ENCODE results near the gene SIRT1. TPM values are rescaled to one million over a fixed set of nuclear protein-coding genes. Genes with fewer than 3 reads are reported as not detected.

SIRT1 gene
- total and polyA plus RNA-seq, 2 of the 4 experiments (the other 2 are of a cell fraction), result 9.5 to 12.9 TPM

DNA sequence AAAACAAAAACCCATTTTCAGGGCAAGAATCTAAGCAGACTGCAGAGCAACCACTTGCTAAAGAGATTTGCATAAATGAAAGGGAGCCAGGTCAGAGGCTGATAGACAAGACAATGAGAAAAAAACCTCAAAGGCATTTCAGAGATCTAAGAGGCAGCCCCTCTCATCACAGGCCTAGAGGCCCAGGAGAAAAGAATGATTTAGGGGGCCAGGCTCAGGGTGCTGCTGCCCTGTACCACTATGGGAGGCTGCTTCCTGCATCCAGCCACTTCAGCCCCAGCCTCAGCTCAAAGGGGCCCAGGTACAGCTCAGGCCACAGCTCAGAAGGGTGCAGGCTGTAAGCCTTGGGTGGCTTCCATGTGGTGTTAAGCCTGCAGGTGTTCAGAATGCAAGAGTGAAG lies 42.7 kb upstream of the SIRT1 start:
- Histone ChIP-seq H2AFZ (replicated peaks; ENCODE audit: low read length, poor library complexity) (no peak overlapping the region), H3K4me3 (ENCODE audit: insufficient read depth, low read depth, low read length) (no peak overlapping the region), H2AK5ac (ENCODE audit: low read depth, low read length) (no peak overlapping the region), H3K14ac (replicated peaks; ENCODE audit: low read depth, low read length) (no peak overlapping the region), H3K23ac (ENCODE audit: low read depth, low read length) (no peak overlapping the region), H3K27ac (ENCODE audit: insufficient read depth, low read length) (no peak overlapping the region), H3K36me3 (ENCODE audit: control insufficient read depth, insufficient read depth, low read length) (no peaks in the 10 kb centered on the region), H3K4me2 (ENCODE audit: low read depth, low read length) (no peak overlapping the region), H4K5ac (ENCODE audit: low read depth, low read length) (no peak overlapping the region), H2BK120ac (ENCODE audit: low read depth, low read length) (no peak overlapping the region), H3K9ac (ENCODE audit: low read depth, low read length) (no peak overlapping the region), H3K18ac (ENCODE audit: low read depth, low read length) (no peak overlapping the region), H3K56ac (ENCODE audit: extremely low read depth, insufficient read depth, low read length) (no peak overlapping the region), H3K4ac (ENCODE audit: low read depth, low read length) (no peak overlapping the region), H4K20me1 (ENCODE audit: insufficient read depth, low read length) (no peaks in the 10 kb centered on the region), H2BK20ac (ENCODE audit: low read depth, low read length) (no peak overlapping the region), H3K9me3 (ENCODE audit: control insufficient read depth, insufficient read depth, low read length) (peaks cover 5% of the 10 kb centered on the region; the same call in 1 of the 2 replicates), H2BK15ac (ENCODE audit: low read depth, low read length) (no peak overlapping the region), H4K91ac (ENCODE audit: insufficient read depth, low read depth, low read length) (no peak overlapping the region), H3K9me1 (ENCODE audit: insufficient read depth, low read length) (no peaks in the 10 kb centered on the region), H2AK9ac (replicated peaks; ENCODE audit: low read depth, low read length, poor library complexity) (no peak overlapping the region), H2BK5ac (ENCODE audit: low read depth, low read length, poor library complexity, severe bottlenecking) (no peak overlapping the region), H3K79me1 (ENCODE audit: low read depth in 1 of 2, low read length in 2 of 2) (no peaks in the 10 kb centered on the region), H3K27me3 (ENCODE audit: control insufficient read depth, insufficient read depth, low read length) (no peaks in the 10 kb centered on the region), H3K4me1 (ENCODE audit: control insufficient read depth, insufficient read depth, low read length) (no peaks in the 10 kb centered on the region), H4K8ac (ENCODE audit: low read depth in 2 of 2, low read length in 2 of 2) (no peak overlapping the region)
- in situ Hi-C loops (cut with MboI; ENCODE audit: low sequenced_read_pairs), result no loop called here
- CTCF ChIA-PET, result no interaction called here
- ATAC-seq (ENCODE audit: low read depth) (no peak), DNase-seq (no peak)
- intact Hi-C loops (cut with micrococcal nuclease), result no loop called here
- POLR2A ChIA-PET (ENCODE audit: unreplicated experiment), result no interaction called here
- dilution Hi-C loops (cut with HindIII; ENCODE audit: low sequenced_read_pairs, unreplicated experiment), result no loop called here
- no peak for TF ChIP-seq MAFK (IDR thresholded peaks at IDR 0.05; ENCODE audit: low read depth, low read length)
- no peak for TF ChIP-seq RFX5 (IDR thresholded peaks at IDR 0.05; ENCODE audit: low read depth, low read length)
- no peak for TF ChIP-seq RAD21 (IDR thresholded peaks at IDR 0.05; ENCODE audit: low read length)
- TF ChIP-seq, protein P1, sequence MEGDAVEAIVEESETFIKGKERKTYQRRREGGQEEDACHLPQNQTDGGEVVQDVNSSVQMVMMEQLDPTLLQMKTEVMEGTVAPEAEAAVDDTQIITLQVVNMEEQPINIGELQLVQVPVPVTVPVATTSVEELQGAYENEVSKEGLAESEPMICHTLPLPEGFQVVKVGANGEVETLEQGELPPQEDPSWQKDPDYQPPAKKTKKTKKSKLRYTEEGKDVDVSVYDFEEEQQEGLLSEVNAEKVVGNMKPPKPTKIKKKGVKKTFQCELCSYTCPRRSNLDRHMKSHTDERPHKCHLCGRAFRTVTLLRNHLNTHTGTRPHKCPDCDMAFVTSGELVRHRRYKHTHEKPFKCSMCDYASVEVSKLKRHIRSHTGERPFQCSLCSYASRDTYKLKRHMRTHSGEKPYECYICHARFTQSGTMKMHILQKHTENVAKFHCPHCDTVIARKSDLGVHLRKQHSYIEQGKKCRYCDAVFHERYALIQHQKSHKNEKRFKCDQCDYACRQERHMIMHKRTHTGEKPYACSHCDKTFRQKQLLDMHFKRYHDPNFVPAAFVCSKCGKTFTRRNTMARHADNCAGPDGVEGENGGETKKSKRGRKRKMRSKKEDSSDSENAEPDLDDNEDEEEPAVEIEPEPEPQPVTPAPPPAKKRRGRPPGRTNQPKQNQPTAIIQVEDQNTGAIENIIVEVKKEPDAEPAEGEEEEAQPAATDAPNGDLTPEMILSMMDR (conservative IDR thresholded peaks at IDR 0.05; ENCODE audit: low read depth, low read length), result no peak
- TF ChIP-seq MAZ (IDR thresholded peaks at IDR 0.05; ENCODE audit: borderline replicate concordance, low read depth, low read length), result no peak
- TF ChIP-seq, protein P2, sequence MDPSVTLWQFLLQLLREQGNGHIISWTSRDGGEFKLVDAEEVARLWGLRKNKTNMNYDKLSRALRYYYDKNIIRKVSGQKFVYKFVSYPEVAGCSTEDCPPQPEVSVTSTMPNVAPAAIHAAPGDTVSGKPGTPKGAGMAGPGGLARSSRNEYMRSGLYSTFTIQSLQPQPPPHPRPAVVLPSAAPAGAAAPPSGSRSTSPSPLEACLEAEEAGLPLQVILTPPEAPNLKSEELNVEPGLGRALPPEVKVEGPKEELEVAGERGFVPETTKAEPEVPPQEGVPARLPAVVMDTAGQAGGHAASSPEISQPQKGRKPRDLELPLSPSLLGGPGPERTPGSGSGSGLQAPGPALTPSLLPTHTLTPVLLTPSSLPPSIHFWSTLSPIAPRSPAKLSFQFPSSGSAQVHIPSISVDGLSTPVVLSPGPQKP (IDR thresholded peaks at IDR 0.05; ENCODE audit: borderline replicate concordance, low read depth, low read length), result no peak
- TF ChIP-seq NFE2L2 (IDR thresholded peaks at IDR 0.05; ENCODE audit: low read depth, low read length), result no peak
- TF ChIP-seq SMC3 (IDR thresholded peaks at IDR 0.05; ENCODE audit: low read depth, low read length), result no peak
- no peak for TF ChIP-seq BHLHE40 (IDR thresholded peaks at IDR 0.05; ENCODE audit: low read depth, low read length)
- no peak for TF ChIP-seq POLR2A (IDR thresholded peaks at IDR 0.05; ENCODE audit: low read depth, low read length)
- TF ChIP-seq FOS (IDR thresholded peaks at IDR 0.05; ENCODE audit: low read depth, low read length), result no peak
- TF ChIP-seq, protein P3, sequence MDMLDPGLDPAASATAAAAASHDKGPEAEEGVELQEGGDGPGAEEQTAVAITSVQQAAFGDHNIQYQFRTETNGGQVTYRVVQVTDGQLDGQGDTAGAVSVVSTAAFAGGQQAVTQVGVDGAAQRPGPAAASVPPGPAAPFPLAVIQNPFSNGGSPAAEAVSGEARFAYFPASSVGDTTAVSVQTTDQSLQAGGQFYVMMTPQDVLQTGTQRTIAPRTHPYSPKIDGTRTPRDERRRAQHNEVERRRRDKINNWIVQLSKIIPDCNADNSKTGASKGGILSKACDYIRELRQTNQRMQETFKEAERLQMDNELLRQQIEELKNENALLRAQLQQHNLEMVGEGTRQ (IDR thresholded peaks at IDR 0.05; ENCODE audit: low read depth, low read length), result no peak
- no peak for TF ChIP-seq MXI1 (IDR thresholded peaks at IDR 0.05; ENCODE audit: borderline replicate concordance, low read depth, low read length)
- no peak for TF ChIP-seq CHD1 (IDR thresholded peaks at IDR 0.05; ENCODE audit: low read depth, low read length)
- no peak for TF ChIP-seq CEBPB (IDR thresholded peaks at IDR 0.05; ENCODE audit: low read depth, low read length)
- TF ChIP-seq RCOR1 (IDR thresholded peaks at IDR 0.05; ENCODE audit: insufficient replicate concordance, low read length), result no peak
- BruUV-seq (replicated peaks), result no TSS peak
